ENCODE measurements around the gene PYGB. TPM values are rescaled to one million over a fixed set of nuclear protein-coding genes. Genes with fewer than 3 reads are reported as not detected.

The PYGB gene
- total RNA-seq, 2 donors from 2014 or later, result 231 to 261 TPM

DNA sequence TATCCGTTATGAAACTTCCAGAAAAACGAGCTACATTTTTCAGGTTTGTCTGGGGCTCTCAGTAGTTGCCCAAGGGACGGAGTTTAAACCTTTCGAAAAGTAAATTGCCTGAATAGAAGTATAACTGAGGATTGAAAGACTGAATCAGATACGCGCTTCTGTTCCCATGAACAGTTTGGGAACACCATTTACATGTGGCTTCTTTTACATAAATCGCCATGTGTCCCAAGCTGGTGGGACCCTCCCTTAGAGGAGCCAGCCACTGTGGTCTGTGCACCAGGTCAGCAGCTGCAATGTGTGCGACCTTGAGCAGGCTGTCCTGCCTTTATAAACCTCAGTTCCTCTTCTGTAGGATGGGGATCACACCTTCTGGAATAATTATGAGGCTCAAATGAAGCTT lies 41.3 kb upstream of the PYGB start:
- no peaks in the 10 kb centered on the region for H3K27me3 ChIP-seq (replicated peaks; ENCODE audit: insufficient read depth)
- H3K27ac ChIP-seq, result no peak overlapping the region
- H3K9me3 ChIP-seq, result no peaks in the 10 kb centered on the region
- no peaks in the 10 kb centered on the region for H3K36me3 ChIP-seq
- DNase-seq (ENCODE audit: low spot score), result no peak
- TF ChIP-seq POLR2A (IDR thresholded peaks at IDR 0.05), result no peak
- TF ChIP-seq, protein P1, sequence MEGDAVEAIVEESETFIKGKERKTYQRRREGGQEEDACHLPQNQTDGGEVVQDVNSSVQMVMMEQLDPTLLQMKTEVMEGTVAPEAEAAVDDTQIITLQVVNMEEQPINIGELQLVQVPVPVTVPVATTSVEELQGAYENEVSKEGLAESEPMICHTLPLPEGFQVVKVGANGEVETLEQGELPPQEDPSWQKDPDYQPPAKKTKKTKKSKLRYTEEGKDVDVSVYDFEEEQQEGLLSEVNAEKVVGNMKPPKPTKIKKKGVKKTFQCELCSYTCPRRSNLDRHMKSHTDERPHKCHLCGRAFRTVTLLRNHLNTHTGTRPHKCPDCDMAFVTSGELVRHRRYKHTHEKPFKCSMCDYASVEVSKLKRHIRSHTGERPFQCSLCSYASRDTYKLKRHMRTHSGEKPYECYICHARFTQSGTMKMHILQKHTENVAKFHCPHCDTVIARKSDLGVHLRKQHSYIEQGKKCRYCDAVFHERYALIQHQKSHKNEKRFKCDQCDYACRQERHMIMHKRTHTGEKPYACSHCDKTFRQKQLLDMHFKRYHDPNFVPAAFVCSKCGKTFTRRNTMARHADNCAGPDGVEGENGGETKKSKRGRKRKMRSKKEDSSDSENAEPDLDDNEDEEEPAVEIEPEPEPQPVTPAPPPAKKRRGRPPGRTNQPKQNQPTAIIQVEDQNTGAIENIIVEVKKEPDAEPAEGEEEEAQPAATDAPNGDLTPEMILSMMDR (IDR thresholded peaks at IDR 0.05), result no peak
- TF ChIP-seq POLR2AphosphoS5 (IDR thresholded peaks at IDR 0.05), result no peak
- WGBS, result 89% methylated on average over 8 of the region's 8 CpGs
- peaks cover 21% of the 10 kb centered on the region for H3K4me1 ChIP-seq (replicated peaks)
- no peak overlapping the region for H3K4me3 ChIP-seq
- intact Hi-C loops (cut with DNase I), result no loop called here

DNA sequence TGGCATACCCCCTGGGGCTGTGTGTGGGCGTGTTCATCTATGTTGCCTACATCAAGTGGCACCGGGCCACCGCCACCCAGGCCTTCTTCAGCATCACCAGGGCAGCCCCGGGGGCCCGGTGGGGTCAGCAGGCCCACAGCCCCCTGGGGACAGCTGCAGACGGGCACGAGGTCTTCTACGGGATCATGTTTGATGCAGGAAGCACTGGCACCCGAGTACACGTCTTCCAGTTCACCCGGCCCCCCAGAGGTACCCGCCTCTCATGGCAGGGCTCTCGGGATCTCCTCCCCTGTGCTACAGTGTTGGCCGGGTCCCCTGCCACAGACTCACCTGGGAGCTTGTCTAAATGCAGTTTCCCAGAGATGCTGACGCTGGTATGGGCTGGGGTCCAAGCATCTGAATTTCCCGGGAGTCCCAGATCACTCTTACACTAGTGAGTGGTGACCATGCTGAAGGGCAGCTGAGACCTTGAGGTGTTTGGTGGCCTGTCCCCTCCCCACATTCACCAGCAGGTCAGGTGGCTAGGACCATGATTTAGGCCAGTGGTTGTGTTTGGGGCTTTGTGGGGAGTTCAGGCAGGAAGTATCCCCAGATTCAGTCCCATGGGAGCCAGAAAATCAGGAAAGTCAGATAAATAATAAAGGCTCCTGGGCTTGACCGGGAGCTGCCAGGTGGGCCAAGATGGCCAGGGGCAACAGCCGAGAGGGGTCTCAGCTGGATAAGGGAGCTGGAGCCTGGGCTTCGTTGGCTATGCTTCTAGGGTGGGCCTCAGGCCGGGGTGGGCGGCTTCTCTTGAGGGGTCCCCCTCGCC lies 40.5 kb upstream of the PYGB start:
- H3K27me3 ChIP-seq (replicated peaks; ENCODE audit: insufficient read depth), result no peaks in the 10 kb centered on the region
- H3K36me3 ChIP-seq, result peaks cover 0 to 7% of the 10 kb centered on the region in 2 donors
- H3K27ac ChIP-seq, result no peak overlapping the region
- peaks cover 21% of the 10 kb centered on the region for H3K4me1 ChIP-seq (replicated peaks)
- TF ChIP-seq, protein P1 (IDR thresholded peaks at IDR 0.05), result no peak
- TF ChIP-seq POLR2AphosphoS5 (IDR thresholded peaks at IDR 0.05), result no peak
- no peak for TF ChIP-seq POLR2A (IDR thresholded peaks at IDR 0.05)
- WGBS, result 75% methylated on average over 22 of the region's 22 CpGs
- DNase-seq (ENCODE audit: low spot score), result no peak
- H3K4me3 ChIP-seq, result no peak overlapping the region
- intact Hi-C loops (cut with DNase I), result no loop called here
- H3K9me3 ChIP-seq, result no peaks in the 10 kb centered on the region

DNA sequence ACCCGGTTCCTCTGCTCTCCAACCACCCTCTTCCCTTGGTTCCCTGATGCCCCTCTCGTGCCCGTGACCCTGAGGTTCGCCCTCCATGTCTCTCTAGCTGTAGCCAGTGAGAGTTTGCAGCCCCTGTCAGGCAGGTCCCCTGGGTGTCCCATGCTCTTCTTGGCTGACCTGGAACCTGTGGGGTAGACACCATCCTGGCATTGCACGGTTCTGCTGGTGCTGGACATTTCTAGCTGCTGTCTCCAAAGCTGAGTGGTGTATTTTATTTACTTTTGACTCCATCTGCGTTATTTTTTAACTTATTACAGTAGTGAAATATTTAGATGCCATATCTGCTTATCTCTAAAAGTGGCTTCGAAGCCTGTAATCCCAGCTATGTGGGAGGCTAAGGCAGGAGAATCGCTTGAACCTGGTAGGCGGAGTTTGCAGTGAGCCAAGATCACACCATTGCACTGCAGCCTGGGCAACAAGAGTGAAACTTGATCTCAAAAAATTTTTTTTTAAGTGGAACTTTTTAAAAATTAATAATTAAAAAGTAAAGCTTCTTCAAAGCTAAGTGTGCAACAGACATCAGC lies 39.8 kb upstream of the PYGB start:
- 77% methylated on average over 9 of the region's 9 CpGs for WGBS
- H3K27me3 ChIP-seq (replicated peaks; ENCODE audit: insufficient read depth), result no peaks in the 10 kb centered on the region
- H3K9me3 ChIP-seq, result no peaks in the 10 kb centered on the region
- TF ChIP-seq POLR2AphosphoS5 (IDR thresholded peaks at IDR 0.05), result no peak
- TF ChIP-seq, protein P1 (IDR thresholded peaks at IDR 0.05), result no peak
- TF ChIP-seq POLR2A (IDR thresholded peaks at IDR 0.05), result no peak
- peaks cover 21% of the 10 kb centered on the region for H3K4me1 ChIP-seq (replicated peaks)
- intact Hi-C loops (cut with DNase I), result no loop called here
- H3K27ac ChIP-seq, result no peak overlapping the region
- no peak for DNase-seq (ENCODE audit: low spot score)
- H3K36me3 ChIP-seq, result peaks cover 0 to 8% of the 10 kb centered on the region in 2 donors
- no peak overlapping the region for H3K4me3 ChIP-seq

DNA sequence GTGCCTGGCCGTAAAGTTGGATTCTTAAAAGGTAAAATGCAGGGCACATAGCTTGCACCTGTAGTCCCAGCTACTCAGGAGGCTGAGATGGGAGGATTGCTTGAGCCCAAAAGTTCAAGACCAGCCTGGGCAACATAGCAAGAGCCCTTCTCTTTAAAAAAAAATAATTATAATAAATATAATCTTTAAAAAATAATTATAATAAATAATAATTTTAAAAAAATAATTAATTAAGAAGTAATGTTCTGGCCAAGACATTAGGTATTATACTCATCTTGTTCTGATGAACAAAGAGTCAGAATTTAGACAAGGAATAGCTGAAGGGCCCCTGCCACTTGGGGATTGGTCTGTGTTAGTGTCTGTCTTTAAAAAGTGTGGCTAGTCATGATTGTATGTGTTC lies 38.5 kb upstream of the PYGB start:
- WGBS, result 96% methylated on average over 1 of the region's 1 CpG
- Histone ChIP-seq H3K27me3 (replicated peaks; ENCODE audit: insufficient read depth) (no peaks in the 10 kb centered on the region), H3K27ac (no peak overlapping the region), H3K36me3 (peaks cover 4 to 8% of the 10 kb centered on the region in 2 donors), H3K4me3 (no peak overlapping the region), H3K4me1 (replicated peaks) (peaks cover 19% of the 10 kb centered on the region), H3K9me3 (no peaks in the 10 kb centered on the region)
- no peak for TF ChIP-seq POLR2AphosphoS5 (IDR thresholded peaks at IDR 0.05)
- TF ChIP-seq, protein P1 (IDR thresholded peaks at IDR 0.05), result no peak
- no peak for TF ChIP-seq POLR2A (IDR thresholded peaks at IDR 0.05)
- intact Hi-C loops (cut with DNase I), result no loop called here
- no peak for DNase-seq (ENCODE audit: low spot score)

All from prostate gland (tissue), 2 donors.